LHCN-M2 (cell line): Measurements from ENCODE around the gene CEP70. TPM values are rescaled to one million over a fixed set of nuclear protein-coding genes. Genes with fewer than 3 reads are reported as not detected.

Experiments used
- DNase-seq: peaks from one replicate; pipeline ENCODE4 v3.0.0-alpha.2; 2012; ENCODE audit warnings: low read depth
- total RNA-seq: library from RNA; depleted of rRNA; stranded (reverse); fragments of >200 nt; gene quantifications from 2 replicates; pipeline ENCODE4 v1.2.3, GENCODE V29; 2014; rRNA removed

CEP70 gene
- total RNA-seq, 1 experiment from 2014 or later, result 22.6 TPM

GRCh38 chr3:138452436-138452835 lies 141.6 kb downstream of the CEP70 start:
- no peak for DNase-seq

GRCh38 chr3:138451595-138452162 lies 142.4 kb downstream of the CEP70 start:
- DNase-seq, result no peak

- no peak for DNase-seq
Observed at GRCh38 chr3:138450704-138451424, 143.2 kb downstream of the CEP70 start.

- DNase-seq, result no peak
Observed at GRCh38 chr3:138450181-138450580, 143.9 kb downstream of the CEP70 start.

GRCh38 chr3:138449490-138449889 lies 144.6 kb downstream of the CEP70 start:
- no peak for DNase-seq

- no peak for DNase-seq
Observed at GRCh38 chr3:138448631-138449030, 145.4 kb downstream of the CEP70 start.

- DNase-seq, result no peak
Observed at GRCh38 chr3:138445654-138446053, 148.4 kb downstream of the CEP70 start.

GRCh38 chr3:138445236-138445635 lies 148.8 kb downstream of the CEP70 start:
- DNase-seq, result no peak

Other genes starting within 250 kb of the CEP70 start
- gene MRAS, start 245.7 kb downstream of the CEP70 start, total RNA-seq, result 40.8 and 58.8 TPM in 2 replicates
- 0.90 and 1.0 TPM in 2 replicates for gene ESYT3, start 159.6 kb downstream of the CEP70 start, total RNA-seq
- 8.7 and 13.1 TPM in 2 replicates for gene FAIM, start 14.5 kb upstream of the CEP70 start, total RNA-seq
- 6.6 and 10.2 TPM in 2 replicates for gene PIK3CB, start 240.7 kb upstream of the CEP70 start, total RNA-seq